ENCODE data around the gene GPR18.
"Not testable (repeated sequence)": the region's sequence is repeated elsewhere in the genome, so short reads cannot be mapped to it uniquely, and the experiment has no call there.

Gene GPR18

GRCh38 chr13:99265821-99266426, 7.7 kb upstream of the GPR18 start:
- peak in 2 of 5 experiments; percentile 48 to 71 for DNase-seq

GRCh38 chr13:99265162-99265800, 7.1 kb upstream of the GPR18 start:
- peak in 1 of 5 experiments; percentile 71 for DNase-seq

- peak in 1 of 5 experiments; percentile 22 for DNase-seq
Measured at GRCh38 chr13:99264051-99264450, 5.9 kb upstream of the GPR18 start.

- DNase-seq, result no peak
Measured at GRCh38 chr13:99263126-99263785, 5.1 kb upstream of the GPR18 start.

GRCh38 chr13:99261059-99261458, 2.9 kb upstream of the GPR18 start:
- DNase-seq, result no peak

- no peak for DNase-seq
Measured at GRCh38 chr13:99260216-99260615, 2.0 kb upstream of the GPR18 start.

GRCh38 chr13:99258946-99259345, 767 bp upstream of the GPR18 start:
- DNase-seq, result peak in 1 of 5 experiments; percentile 85

GRCh38 chr13:99257291-99257690, 888 bp downstream of the GPR18 start:
- DNase-seq, result peak in 1 of 5 experiments; percentile 69

- DNase-seq, result peak in 1 of 5 experiments; percentile 46
Measured at GRCh38 chr13:99256709-99257108, 1.5 kb downstream of the GPR18 start.

GRCh38 chr13:99256283-99256682, 1.9 kb downstream of the GPR18 start:
- DNase-seq, result no peak

GRCh38 chr13:99255271-99255670, 2.9 kb downstream of the GPR18 start:
- no peak for DNase-seq

- no peak for DNase-seq
Measured at GRCh38 chr13:99254830-99255229, 3.3 kb downstream of the GPR18 start.

- no peak for DNase-seq
Measured at GRCh38 chr13:99251921-99252320, 6.3 kb downstream of the GPR18 start.

GRCh38 chr13:99250982-99251825, 7.0 kb downstream of the GPR18 start:
- DNase-seq, result peak in 1 of 5 experiments; percentile 66

GRCh38 chr13:99249606-99250005, 8.6 kb downstream of the GPR18 start:
- DNase-seq, result peak in 1 of 5 experiments; percentile 54

- not testable (repeated sequence) for DNase-seq
Measured at GRCh38 chr13:99249178-99249577, 9.0 kb downstream of the GPR18 start.

GRCh38 chr13:99246100-99246499, 12.1 kb downstream of the GPR18 start:
- DNase-seq, result no peak

GRCh38 chr13:99237981-99238662, 20.1 kb downstream of the GPR18 start:
- DNase-seq, result peak in 2 of 5 experiments; percentile 24 to 66

GRCh38 chr13:99231721-99232120, 26.5 kb downstream of the GPR18 start:
- no peak for DNase-seq

- DNase-seq, result no peak
Measured at GRCh38 chr13:99230991-99231390, 27.2 kb downstream of the GPR18 start.

GRCh38 chr13:99230588-99230987, 27.6 kb downstream of the GPR18 start:
- not testable (repeated sequence) for DNase-seq
